HG02840 (cell line): ENCODE measurements around the gene ETFA.
A peak's percentile ranks its signal among the peaks of the same experiment; 100 is the strongest.

Experiments used
- ATAC-seq: cut with Tn5 transposase; IDR thresholded peaks from one replicate; pipeline ENCODE4 v1.9.1; 2021; ENCODE audit warnings: mild to moderate bottlenecking, moderate library complexity, moderate number of reproducible peaks; ENCODE audit not compliant: unreplicated experiment, low FRiP score

The ETFA gene

DNA sequence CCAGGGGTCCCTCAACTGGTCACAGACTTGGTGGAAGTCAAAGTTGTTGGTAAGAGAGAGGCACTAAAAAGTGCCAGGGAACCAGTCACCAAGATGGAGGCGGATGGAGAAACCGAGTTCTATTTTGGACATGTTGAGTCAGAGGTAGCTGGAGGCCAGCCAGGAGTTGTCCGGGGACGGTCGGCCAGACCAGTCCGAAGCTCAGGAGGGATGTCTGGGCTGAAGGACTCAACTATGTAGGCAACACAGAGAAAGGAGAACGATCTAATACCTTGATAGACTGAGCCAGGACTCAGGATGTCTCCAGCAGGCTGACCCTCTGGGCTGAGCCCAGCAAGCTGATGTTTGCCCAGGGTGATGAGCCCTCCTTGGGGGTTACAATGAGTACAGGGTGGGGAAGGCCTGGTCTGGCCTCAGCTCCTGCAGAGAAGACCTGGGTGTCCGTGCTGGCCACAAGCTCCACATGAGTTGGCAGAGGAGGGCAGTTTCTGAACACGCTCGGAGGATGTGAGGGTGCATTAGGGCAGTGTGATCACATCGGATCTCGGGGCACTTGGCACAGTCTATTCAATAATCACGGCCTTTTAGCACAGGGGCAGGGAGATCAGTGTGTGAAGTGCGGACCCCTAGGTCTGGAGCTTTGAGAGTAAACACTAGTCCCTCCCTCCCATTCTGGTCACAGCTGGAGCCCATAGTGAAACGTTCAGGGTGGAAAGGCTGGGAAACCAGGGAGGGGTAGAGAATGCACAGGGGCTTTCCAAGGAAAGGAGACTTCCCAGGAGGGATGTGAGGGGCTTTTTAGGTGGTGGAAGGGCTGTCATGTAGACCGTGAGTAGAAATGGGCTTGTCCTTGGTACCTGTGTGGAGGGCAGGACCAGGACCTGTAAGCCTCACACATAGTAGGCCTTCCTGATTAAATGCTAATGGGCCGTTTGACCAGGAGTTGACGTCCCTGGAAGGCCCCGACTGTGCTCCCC is 111.9 kb downstream of the ETFA start:
- no peak for ATAC-seq

- ATAC-seq: no peak
These were observed 112.7 kb downstream of the ETFA start for GRCh38 chr15:76198456-76199105.

DNA sequence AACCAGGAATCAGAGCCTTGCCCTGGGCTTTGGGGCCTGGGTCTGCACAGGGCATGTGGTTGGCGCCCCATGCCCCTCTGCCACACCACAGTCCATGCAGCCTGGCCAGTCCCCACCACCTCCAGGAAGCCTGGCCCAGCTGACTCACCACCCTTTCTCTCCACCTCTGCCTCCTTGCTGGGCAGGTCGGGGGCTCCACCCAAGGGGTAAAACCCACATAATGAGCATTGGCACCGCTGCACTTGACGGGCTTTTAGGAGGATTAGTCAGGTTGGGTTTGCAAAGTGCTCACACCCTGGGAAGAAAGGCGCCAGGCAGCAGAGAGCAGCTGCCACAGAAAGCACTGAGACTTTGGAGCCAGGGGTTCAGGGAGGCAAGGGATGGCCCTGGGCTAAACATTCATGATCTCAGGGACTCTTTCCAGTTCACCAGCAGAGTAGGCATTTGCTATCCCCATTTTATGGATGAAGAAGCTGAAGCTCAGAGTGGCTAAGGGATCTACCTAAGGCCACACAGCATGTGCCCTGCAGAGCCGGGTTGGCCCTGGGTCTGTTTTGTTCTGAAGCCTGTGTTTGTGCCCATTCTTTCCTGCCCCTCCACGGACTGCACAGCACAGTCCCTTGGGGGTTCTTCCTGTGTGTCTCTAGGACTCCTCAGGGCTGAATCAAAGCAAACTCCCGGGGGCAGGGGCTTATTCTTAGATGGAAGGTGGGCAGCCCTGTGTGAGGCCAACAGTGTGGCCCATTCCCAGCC is 113.4 kb downstream of the ETFA start:
- no peak for ATAC-seq

DNA sequence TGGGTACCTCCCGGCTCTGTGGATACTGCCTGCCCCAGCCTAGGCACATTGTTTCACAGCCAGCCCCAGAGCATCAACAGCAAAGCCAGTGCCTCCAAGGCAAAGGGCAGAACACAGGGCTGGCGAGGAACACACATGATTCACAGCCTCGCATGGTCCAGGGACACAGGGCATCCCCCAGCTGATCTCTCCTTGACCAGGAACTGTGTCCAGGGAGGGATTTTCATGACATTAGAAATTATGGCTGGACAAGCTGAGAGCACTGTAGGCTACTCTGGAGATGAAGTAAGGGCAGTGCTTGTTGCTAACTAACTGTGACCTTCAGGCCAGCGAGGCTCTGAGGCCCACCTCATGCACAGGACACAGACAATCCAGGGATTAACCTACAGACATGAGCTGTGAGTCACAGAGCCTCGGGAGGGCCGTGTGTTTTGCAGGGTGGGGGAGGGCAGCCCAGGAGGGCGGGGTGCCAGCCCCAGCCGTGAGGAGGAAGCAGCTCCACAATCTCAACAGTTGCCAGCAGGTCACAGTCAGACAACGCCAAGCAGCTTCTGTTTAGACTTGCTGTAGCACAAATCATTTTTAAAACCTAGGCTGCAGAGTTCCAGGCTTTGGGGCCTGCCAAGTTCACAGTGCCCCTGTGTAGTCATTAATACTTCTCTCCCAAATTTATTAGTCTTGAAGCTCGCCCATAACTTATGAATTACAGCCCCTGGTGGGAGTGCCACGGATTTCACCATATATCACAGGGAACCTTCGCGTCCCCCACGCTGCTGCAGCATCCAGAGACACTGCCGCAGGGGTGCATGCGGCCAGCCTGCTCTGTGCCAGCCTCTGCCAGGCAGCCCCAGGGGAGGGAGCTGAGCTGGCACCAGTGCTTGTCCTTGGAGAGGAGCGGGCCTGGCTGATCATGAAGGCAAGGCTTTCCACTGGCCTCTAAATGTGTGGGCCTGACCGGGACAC is 114.7 kb downstream of the ETFA start:
- ATAC-seq: no peak

GRCh38 chr15:76195506-76196268 is 115.6 kb downstream of the ETFA start:
- no peak for ATAC-seq

GRCh38 chr15:76193934-76194333 is 117.3 kb downstream of the ETFA start:
- ATAC-seq: no peak

DNA sequence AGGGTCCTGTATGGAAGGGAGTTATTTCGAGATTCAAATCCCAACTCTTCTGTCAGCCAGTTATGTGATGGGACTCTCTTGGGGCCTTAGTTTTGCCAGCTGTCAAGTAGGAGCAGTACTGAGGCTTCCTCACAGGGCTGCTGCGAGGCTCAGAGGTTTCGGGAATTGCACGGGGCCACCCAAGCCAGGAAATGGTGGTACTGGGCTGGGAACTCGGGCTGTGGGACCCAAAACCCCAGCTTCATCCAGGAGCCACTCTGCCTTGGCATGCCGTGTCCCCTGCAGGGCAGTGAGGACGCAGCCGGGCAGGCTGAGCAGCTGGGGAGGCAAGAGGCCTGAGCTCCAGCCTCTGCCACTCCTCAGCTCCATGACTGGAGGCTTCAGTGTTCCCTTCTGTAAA is 118.6 kb downstream of the ETFA start:
- no peak for ATAC-seq

GRCh38 chr15:76191539-76192244 is 119.6 kb downstream of the ETFA start:
- ATAC-seq: no peak

DNA sequence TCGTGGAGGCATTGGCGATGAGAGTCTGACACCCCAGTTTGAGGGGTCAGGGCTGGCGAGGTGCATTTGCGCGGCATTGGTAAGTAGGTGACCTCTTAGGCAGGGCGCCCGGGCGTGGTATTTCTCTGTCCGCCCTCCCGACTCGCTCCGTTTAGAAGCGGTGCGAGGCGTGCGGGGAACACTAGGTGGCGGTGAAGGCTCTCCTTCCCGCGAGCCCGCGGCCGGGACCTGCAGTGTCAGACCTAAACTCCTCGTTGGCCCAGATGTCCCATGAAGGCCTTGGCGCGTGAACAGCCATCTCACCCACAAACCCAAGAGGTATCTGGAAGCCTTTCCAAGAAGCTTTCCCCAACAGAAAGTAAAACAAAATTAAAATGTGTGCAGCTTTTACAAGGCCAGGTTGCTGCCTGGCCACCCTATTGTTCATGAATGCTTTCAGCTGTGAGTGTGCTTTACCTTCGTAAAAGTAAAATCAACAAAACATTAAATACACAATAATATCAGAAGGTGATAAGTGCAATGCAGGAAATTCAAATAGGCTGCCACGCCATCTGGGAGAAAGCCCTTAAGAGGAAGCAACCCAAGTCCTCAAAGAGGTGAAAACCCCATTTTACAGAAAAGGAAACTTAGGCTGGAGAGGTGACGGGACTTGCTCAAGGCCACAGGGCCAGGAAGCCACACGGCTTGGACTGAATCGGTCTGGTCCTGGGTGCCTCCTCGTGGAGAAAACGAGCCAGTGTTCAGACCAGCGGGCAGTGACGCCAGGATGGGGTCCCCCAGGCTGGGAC is 120.3 kb downstream of the ETFA start:
- peak; percentile 57 for ATAC-seq

GRCh38 chr15:76190070-76190564 is 121.2 kb downstream of the ETFA start:
- no peak for ATAC-seq

GRCh38 chr15:76189106-76189505 is 122.2 kb downstream of the ETFA start:
- ATAC-seq: no peak

- ATAC-seq: no peak
These were observed 124.1 kb downstream of the ETFA start for GRCh38 chr15:76187163-76187562.

DNA sequence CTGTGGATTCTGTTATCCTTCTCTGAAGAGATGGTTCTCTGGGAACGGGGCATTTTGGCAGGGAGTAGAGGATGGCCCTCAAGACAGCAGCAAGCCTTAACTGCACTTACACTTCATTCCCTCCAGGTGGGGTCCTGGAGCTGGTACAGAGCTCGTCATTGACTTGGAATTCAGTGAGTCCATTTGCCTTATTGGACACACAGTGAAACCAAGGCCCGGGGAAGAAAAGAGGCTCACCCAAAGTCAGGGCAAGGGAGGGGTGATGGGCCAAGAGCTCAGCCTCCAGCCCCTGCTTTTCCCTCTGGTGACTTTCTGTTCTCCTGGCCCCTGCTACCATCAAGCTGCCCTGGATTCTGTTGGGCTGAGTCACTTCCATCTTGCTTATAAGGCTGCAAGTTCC is 125.6 kb downstream of the ETFA start:
- no peak for ATAC-seq

- ATAC-seq: no peak
These were observed 126.6 kb downstream of the ETFA start for GRCh38 chr15:76184650-76185035.

GRCh38 chr15:76183930-76184649 is 127.2 kb downstream of the ETFA start:
- ATAC-seq: no peak

DNA sequence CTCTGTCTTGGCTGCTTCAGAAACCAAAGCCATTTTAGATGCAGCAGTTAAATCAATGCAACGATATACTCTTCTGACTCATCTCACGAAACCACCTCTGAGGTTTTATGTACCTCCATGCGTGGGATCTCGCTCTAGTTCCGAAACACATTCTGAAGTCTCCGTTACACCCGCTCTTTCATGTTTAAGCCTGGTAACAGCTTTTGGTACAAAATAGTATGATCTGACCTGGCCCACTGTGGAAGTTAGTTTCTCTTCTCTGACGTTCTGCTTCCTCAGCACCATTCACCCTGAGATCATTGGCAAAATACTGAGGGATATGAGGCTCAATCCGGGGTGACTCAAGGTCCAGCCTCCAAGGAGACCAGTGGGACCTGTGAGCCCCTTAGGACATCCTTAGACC is 129.6 kb downstream of the ETFA start:
- ATAC-seq: no peak

DNA sequence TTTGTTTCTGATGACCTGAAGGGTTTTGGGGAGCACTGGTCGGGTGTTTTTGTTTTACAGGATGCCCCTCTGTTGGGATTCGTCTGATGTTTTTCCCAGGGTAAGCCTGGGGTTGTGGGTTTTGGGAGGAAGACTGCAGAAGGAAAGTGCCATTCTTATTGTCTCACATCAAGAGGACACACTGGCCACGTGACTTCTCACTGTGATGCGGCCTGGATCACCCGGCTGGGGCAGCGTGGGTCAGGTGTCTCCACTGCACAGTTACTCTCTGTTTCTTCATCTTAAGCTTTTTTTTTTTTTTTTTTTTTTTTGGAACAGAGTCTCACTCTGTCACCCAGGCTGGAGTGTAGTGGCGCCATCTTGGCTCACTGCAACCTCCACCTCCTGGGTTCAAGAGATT is 130.9 kb downstream of the ETFA start:
- no peak for ATAC-seq
